BLaER1 treated with 17β-estradiol and CSF1 and Interleukin-3, amounts not matched to agents 10 nM and 100 nM (cell line): ENCODE data around the gene ZNF580.

Experiments used
- H3K27ac ChIP-seq, 11 experiments: shearing (Covaris generic); formaldehyde crosslinking; 2 replicates each; pipeline ENCODE4 v1.8.1; 2022
- H3K27me3 ChIP-seq, 11 experiments: shearing (Covaris generic); formaldehyde crosslinking; 2 replicates each; pipeline ENCODE4 v1.8.1; 2022
- H3K36me3 ChIP-seq, 11 experiments: shearing (Covaris generic); formaldehyde crosslinking; 2 replicates each; pipeline ENCODE4 v1.8.1; 2022
- H3K4me1 ChIP-seq, 10 experiments: shearing (Covaris generic); formaldehyde crosslinking; 2 replicates each; pipeline ENCODE4 v1.8.1; 2022
- H3K4me2 ChIP-seq, 11 experiments: shearing (Covaris generic); formaldehyde crosslinking; 2 replicates each; pipeline ENCODE4 v1.8.1; 2022
- H3K4me3 ChIP-seq, 10 experiments: shearing (Covaris generic); formaldehyde crosslinking; 2 replicates each; pipeline ENCODE4 v1.8.1; 2022
- H3K9ac ChIP-seq, 11 experiments: shearing (Covaris generic); formaldehyde crosslinking; 2 replicates each; pipeline ENCODE4 v1.8.1; 2022
- H3K9me3 ChIP-seq, 11 experiments: shearing (Covaris generic); formaldehyde crosslinking; replicated peaks in 1 of 11; 2 replicates each; pipeline ENCODE4 v1.8.1; 2022
- H4K20me1 ChIP-seq, 11 experiments: shearing (Covaris generic); formaldehyde crosslinking; 2 replicates each; pipeline ENCODE4 v1.8.1; 2022
- Cebpa-rat ChIP-seq, 11 experiments: shearing (Covaris generic); IDR thresholded peaks; 2 replicates each; pipeline ENCODE4 v1.8.1; 2022

Gene ZNF580

GRCh38 chr19:55636723-55637122 lies 4.1 kb upstream of the ZNF580 start:
- H3K27me3 ChIP-seq = no peaks in the 10 kb centered on the region
- no peak for TF ChIP-seq Cebpa-rat (IDR thresholded peaks at IDR 0.05)
- H3K27ac ChIP-seq = peak overlapping the region in 3 of 11 experiments; percentile 93 to 96 (median 95); a peak in 2 of 22 replicates
- peak overlapping the region in 7 of 10 experiments; percentile 75 to 98 (median 94); a peak in 7 of 20 replicates for H3K4me3 ChIP-seq
- H3K9me3 ChIP-seq = no peaks in the 10 kb centered on the region
- peaks cover 5 to 13% (median 8%) of the 10 kb centered on the region in 11 experiments; a peak in 11 of 22 replicates for H3K36me3 ChIP-seq
- H3K4me2 ChIP-seq = peak overlapping the region; percentile 94 to 100 (median 97)
- no peaks in the 10 kb centered on the region; a peak in 1 of 22 replicates for H4K20me1 ChIP-seq
- H3K4me1 ChIP-seq = peaks cover 53 to 75% (median 66%) of the 10 kb centered on the region in 10 experiments
- H3K9ac ChIP-seq = peak overlapping the region in 10 of 11 experiments; percentile 90 to 99 (median 96); a peak in 18 of 22 replicates

- H3K9me3 ChIP-seq = no peaks in the 10 kb centered on the region
Observed at GRCh38 chr19:55637534-55637933, 3.3 kb upstream of the ZNF580 start.

GRCh38 chr19:55638864-55639359 lies 1.9 kb upstream of the ZNF580 start:
- Histone ChIP-seq H3K9me3 (no peaks in the 10 kb centered on the region), H3K4me3 (0 out of 20 replicates have a peak overlapping the region, but pooled peaks of 1 of the 10 experiments have one; percentile 8), H3K9ac (peak overlapping the region in 3 of 11 experiments; percentile 15 to 95 (median 24); a peak in 3 of 22 replicates), H3K27ac (peak overlapping the region in 5 of 11 experiments; percentile 32 to 90 (median 86); a peak in 3 of 22 replicates), H3K4me1 (peaks cover 56 to 74% (median 65%) of the 10 kb centered on the region in 10 experiments), H3K4me2 (peak overlapping the region; percentile 95 to 100 (median 100); a peak in 21 of 22 replicates), H3K36me3 (peaks cover 5 to 13% (median 8%) of the 10 kb centered on the region in 11 experiments; a peak in 11 of 22 replicates), H4K20me1 (peaks cover 0 to 11% (median 0%) of the 10 kb centered on the region in 11 experiments; a peak in 3 of 22 replicates), H3K27me3 (no peaks in the 10 kb centered on the region)
- TF ChIP-seq Cebpa-rat (IDR thresholded peaks at IDR 0.05) = no peak

More at GRCh38 chr19:55637534-55637933, 3.3 kb upstream of the ZNF580 start:
- Histone ChIP-seq H3K9ac (peak overlapping the region in 4 of 11 experiments; percentile 9 to 97 (median 94); a peak in 4 of 22 replicates), H3K4me2 (peak overlapping the region in 9 of 11 experiments; percentile 8 to 100 (median 97); a peak in 13 of 22 replicates), H4K20me1 (peaks cover 0 to 6% (median 0%) of the 10 kb centered on the region in 11 experiments; a peak in 3 of 22 replicates), H3K4me3 (no peak overlapping the region), H3K4me1 (peaks cover 55 to 80% (median 67%) of the 10 kb centered on the region in 10 experiments), H3K27ac (no peak overlapping the region; a peak in 1 of 22 replicates), H3K36me3 (peaks cover 5 to 13% (median 8%) of the 10 kb centered on the region in 11 experiments; a peak in 11 of 22 replicates), H3K27me3 (no peaks in the 10 kb centered on the region)
- TF ChIP-seq Cebpa-rat (IDR thresholded peaks at IDR 0.05) = no peak

- Histone ChIP-seq H3K27me3 (no peaks in the 10 kb centered on the region), H3K27ac (peak overlapping the region; percentile 60 to 92 (median 86); a peak in 21 of 22 replicates), H3K4me3 (peak overlapping the region; percentile 78 to 91 (median 87)), H3K9me3 (no peaks in the 10 kb centered on the region), H3K4me2 (peak overlapping the region; percentile 95 to 100 (median 100)), H3K9ac (peak overlapping the region; percentile 83 to 97 (median 89)), H4K20me1 (peaks cover 0 to 21% (median 10%) of the 10 kb centered on the region in 11 experiments; a peak in 12 of 22 replicates), H3K4me1 (peaks cover 60 to 78% (median 69%) of the 10 kb centered on the region in 10 experiments), H3K36me3 (peaks cover 12 to 22% (median 16%) of the 10 kb centered on the region in 11 experiments)
- TF ChIP-seq Cebpa-rat (IDR thresholded peaks at IDR 0.05) = no peak
Observed at GRCh38 chr19:55640043-55640576, 692 bp upstream of the ZNF580 start.

- peak overlapping the region; percentile 60 to 92 (median 86) for H3K27ac ChIP-seq
- H3K4me1 ChIP-seq = peaks cover 60 to 79% (median 72%) of the 10 kb centered on the region in 10 experiments
- no peak for TF ChIP-seq Cebpa-rat (IDR thresholded peaks at IDR 0.05)
- H4K20me1 ChIP-seq = peaks cover 0 to 35% (median 16%) of the 10 kb centered on the region in 11 experiments; a peak in 14 of 22 replicates
- H3K4me3 ChIP-seq = peak overlapping the region; percentile 78 to 91 (median 87)
- H3K9ac ChIP-seq = peak overlapping the region; percentile 83 to 97 (median 89)
- peak overlapping the region; percentile 95 to 100 (median 100) for H3K4me2 ChIP-seq
- peaks cover 22 to 36% (median 28%) of the 10 kb centered on the region in 11 experiments for H3K36me3 ChIP-seq
- H3K27me3 ChIP-seq = no peaks in the 10 kb centered on the region
- no peaks in the 10 kb centered on the region for H3K9me3 ChIP-seq
Observed at GRCh38 chr19:55641426-55642152, 787 bp downstream of the ZNF580 start.

- Histone ChIP-seq H3K9me3 (no peaks in the 10 kb centered on the region), H3K4me3 (peak overlapping the region; percentile 78 to 91 (median 87)), H3K4me2 (peak overlapping the region; percentile 95 to 100 (median 100)), H3K27me3 (no peaks in the 10 kb centered on the region), H3K9ac (peak overlapping the region; percentile 83 to 97 (median 89)), H4K20me1 (peaks cover 0 to 43% (median 21%) of the 10 kb centered on the region in 11 experiments; a peak in 16 of 22 replicates), H3K36me3 (peaks cover 22 to 42% (median 30%) of the 10 kb centered on the region in 11 experiments), H3K27ac (peak overlapping the region; percentile 50 to 92 (median 86); a peak in 20 of 22 replicates), H3K4me1 (peaks cover 62 to 79% (median 72%) of the 10 kb centered on the region in 10 experiments)
- no peak for TF ChIP-seq Cebpa-rat (IDR thresholded peaks at IDR 0.05)
Observed at GRCh38 chr19:55642153-55643002, 1.6 kb downstream of the ZNF580 start.

- H3K4me3 ChIP-seq = peak within 1 kb of the TSS; percentile 78 to 91 (median 87)
- H4K20me1 ChIP-seq = peaks cover 0 to 46% (median 23%) of the 10 kb centered on the region in 11 experiments; a peak in 16 of 22 replicates
- peak within 1 kb of the TSS; percentile 83 to 97 (median 89) for H3K9ac ChIP-seq
- peaks cover 61 to 75% (median 68%) of the 10 kb centered on the region in 10 experiments for H3K4me1 ChIP-seq
- H3K4me2 ChIP-seq = peak within 1 kb of the TSS; percentile 95 to 100 (median 100)
- peaks cover 20 to 35% (median 27%) of the 10 kb centered on the region in 11 experiments for H3K36me3 ChIP-seq
- no peaks in the 10 kb centered on the region for H3K27me3 ChIP-seq
- H3K9me3 ChIP-seq = no peaks in the 10 kb centered on the region
- peak within 1 kb of the TSS; percentile 50 to 92 (median 86); a peak in 21 of 22 replicates for H3K27ac ChIP-seq
- TF ChIP-seq Cebpa-rat (IDR thresholded peaks at IDR 0.05) = peak in 1 of 11 experiments; percentile 47; a peak in 1 of 22 replicates
Observed at GRCh38 chr19:55643003-55643886, 2.4 kb downstream of the ZNF580 start, which contains the start of gene ZNF581. TSS of gene ZNF581 (plus strand) at chr19:55643649. CDS start at chr19:55644572, 923 bp downstream.
